ENCODE data around the gene SH2B3. TPM values are rescaled to one million over a fixed set of nuclear protein-coding genes. Genes with fewer than 3 reads are reported as not detected.
A peak's percentile ranks its signal among the peaks of the same experiment; 100 is the strongest.

Gene SH2B3
- total and polyA plus RNA-seq, 2 of the 13 experiments (the other 11 are each of a cell fraction or from before 2014, with no cell fraction given): 6.8 to 6.9 TPM

GRCh38 chr12:111405149-111405858 is 419 bp upstream of the SH2B3 start (continued):
- TF ChIP-seq ZNF580 (CRISPR knock-in tag; IDR thresholded peaks at IDR 0.05; ENCODE audit: borderline replicate concordance, low read depth): peak; percentile 28; the same call in 1 of the 2 replicates
- no peak for TF ChIP-seq ZNF251 (CRISPR knock-in tag; IDR thresholded peaks at IDR 0.05)
- no peak for TF ChIP-seq MATR3 (CRISPR knock-in tag; IDR thresholded peaks at IDR 0.05)
- TF ChIP-seq KAT2B (IDR thresholded peaks at IDR 0.05; ENCODE audit: borderline replicate concordance, low read depth, low read length): no peak
- peak; percentile 75 for TF ChIP-seq KAT8 (CRISPR knock-in tag; IDR thresholded peaks at IDR 0.05)
- no peak for TF ChIP-seq ZBTB44 (CRISPR knock-in tag; IDR thresholded peaks at IDR 0.05)
- no peak for TF ChIP-seq ZSCAN29 (CRISPR knock-in tag; conservative IDR thresholded peaks at IDR 0.05)
- peak; percentile 22; the same call in 1 of the 2 replicates for TF ChIP-seq MAF1 (CRISPR knock-in tag; IDR thresholded peaks at IDR 0.05; ENCODE audit: borderline replicate concordance)
- no peak for TF ChIP-seq SRY (CRISPR knock-in tag; IDR thresholded peaks at IDR 0.05)
- no peak for TF ChIP-seq ZKSCAN5 (CRISPR knock-in tag; IDR thresholded peaks at IDR 0.05)
- 0 out of 2 replicates have a peak, but pooled peaks have one; percentile 15 for TF ChIP-seq E2F1 (CRISPR knock-in tag; IDR thresholded peaks at IDR 0.05)
- TF ChIP-seq ZNF614 (CRISPR knock-in tag; IDR thresholded peaks at IDR 0.05; ENCODE audit: borderline replicate concordance): 0 out of 2 replicates have a peak, but pooled peaks have one; percentile 22
- TF ChIP-seq ZNF609 (CRISPR knock-in tag; IDR thresholded peaks at IDR 0.05; ENCODE audit: borderline replicate concordance): peak; percentile 25; the same call in 1 of the 2 replicates
- no peak for TF ChIP-seq MLXIP (CRISPR knock-in tag; IDR thresholded peaks at IDR 0.05; ENCODE audit: borderline replicate concordance)
- TF ChIP-seq POLR2AphosphoS5 (IDR thresholded peaks at IDR 0.05; ENCODE audit: low read depth, low read length): peak; percentile 50
- TF ChIP-seq FOXA3 (CRISPR knock-in tag; IDR thresholded peaks at IDR 0.05): peak; percentile 60

Measured in HepG2 (cell line).